GM12873 (cell line): Measurements from ENCODE around the gene TBC1D3I.

Experiments used
- TF ChIP-seq, protein P1 (sequence below): IDR thresholded peaks from 2 replicates; pipeline ENCODE4 v1.5.1; 2012; ENCODE audit warnings: low read depth, mild to moderate bottlenecking, moderate library complexity, low read length, control low read depth; ENCODE audit not compliant: insufficient read depth; ENCODE audit errors: missing control alignments

The TBC1D3I gene

DNA sequence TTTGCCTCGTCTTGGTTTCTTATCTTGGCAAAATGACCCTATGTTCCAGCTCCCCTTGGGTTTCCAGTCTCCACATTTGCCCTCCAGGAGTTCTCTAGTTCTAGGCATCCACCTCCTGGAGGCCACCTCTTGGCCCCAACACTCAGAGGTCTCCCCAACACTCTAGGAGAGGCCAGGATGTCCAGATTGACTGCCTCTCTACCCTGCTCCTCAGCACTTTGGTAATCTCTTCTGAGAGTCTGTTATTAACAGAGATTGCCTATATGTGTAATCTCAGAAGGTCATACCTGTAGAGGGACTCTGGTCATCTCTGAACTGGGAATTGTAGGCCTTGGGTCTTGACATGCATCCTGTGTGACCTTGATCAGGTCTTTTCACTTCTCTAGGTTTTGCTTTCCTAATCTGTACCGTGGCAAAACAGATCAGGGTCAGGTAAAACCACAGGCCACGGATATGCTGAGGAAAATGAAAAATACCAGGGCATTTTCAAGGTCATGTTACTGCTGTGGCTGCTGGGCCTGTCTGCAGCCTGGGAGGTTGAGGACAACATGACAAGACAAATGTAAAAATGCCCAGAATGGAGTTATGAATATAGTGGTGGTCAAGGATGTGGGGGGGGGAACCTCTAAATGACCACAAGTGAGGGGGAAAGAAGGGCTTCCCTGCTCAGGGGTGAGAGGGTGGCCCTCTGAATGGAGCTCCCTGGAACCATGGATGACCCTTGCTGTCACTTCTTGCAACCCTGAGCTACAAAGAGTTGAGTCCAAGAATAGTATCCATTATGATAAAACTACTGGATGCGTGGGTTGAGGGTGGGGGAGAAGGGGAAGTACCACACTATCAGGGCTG, 58.5 kb downstream of the TBC1D3I start:
- TF ChIP-seq, protein P1, sequence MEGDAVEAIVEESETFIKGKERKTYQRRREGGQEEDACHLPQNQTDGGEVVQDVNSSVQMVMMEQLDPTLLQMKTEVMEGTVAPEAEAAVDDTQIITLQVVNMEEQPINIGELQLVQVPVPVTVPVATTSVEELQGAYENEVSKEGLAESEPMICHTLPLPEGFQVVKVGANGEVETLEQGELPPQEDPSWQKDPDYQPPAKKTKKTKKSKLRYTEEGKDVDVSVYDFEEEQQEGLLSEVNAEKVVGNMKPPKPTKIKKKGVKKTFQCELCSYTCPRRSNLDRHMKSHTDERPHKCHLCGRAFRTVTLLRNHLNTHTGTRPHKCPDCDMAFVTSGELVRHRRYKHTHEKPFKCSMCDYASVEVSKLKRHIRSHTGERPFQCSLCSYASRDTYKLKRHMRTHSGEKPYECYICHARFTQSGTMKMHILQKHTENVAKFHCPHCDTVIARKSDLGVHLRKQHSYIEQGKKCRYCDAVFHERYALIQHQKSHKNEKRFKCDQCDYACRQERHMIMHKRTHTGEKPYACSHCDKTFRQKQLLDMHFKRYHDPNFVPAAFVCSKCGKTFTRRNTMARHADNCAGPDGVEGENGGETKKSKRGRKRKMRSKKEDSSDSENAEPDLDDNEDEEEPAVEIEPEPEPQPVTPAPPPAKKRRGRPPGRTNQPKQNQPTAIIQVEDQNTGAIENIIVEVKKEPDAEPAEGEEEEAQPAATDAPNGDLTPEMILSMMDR = no peak

DNA sequence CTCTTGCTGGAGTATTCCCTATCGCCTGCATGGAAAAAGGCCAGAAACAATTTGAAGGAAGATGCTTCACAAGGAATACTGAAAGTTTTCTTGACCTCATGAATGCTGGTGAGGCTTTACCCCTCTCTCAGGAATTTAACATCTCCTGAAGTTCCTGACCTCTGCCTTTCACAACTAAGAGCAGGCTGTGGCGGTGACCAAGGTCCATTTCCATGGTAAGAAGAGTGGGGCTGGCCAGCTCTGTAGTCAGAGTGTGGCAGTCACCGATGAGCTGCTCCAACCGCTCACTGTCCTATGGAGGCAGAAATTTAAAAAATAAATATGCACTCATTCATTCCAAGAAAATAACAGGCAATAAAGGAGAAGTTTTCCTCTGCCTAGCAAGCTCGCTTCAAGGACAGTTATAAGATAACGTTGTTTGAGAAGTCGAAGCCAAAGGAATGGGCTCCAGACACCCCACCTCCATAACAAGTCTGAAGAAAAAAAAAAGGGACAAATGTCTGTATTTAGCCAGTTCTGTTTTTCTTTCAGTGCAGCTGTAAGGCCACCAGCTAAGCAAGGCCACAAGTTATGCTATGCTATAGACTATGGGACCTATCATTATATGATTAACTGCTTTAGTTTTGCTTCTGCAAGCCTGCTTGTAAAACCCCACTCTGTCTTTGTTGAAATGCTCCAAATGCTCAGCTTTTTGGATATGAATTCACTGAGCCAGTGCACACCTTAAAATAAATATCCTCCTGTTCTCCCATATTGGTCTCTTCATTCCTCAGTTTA, 59.5 kb downstream of the TBC1D3I start:
- TF ChIP-seq, protein P1 = no peak
